Caco-2 (cell line): ENCODE results near the gene KCNK4. TPM values are rescaled to one million over a fixed set of nuclear protein-coding genes. Genes with fewer than 3 reads are reported as not detected.

ENCODE experiments used
- BruUV-seq: library from RNA; stranded (reverse); fragments of 400-500 nt; replicated peaks from 2 replicates; lab custom pipeline; 2021; lab: Mats Ljungman, UMichigan
- CTCF ChIA-PET: fragments of 300-600 bp; sonication (Branson Sonifier 250); formaldehyde crosslinking; loops from one replicate; lab custom pipeline; 2022; ENCODE audit warnings: antibody characterized with exemption; lab: Charles Lee
- POLR2A ChIA-PET: fragments of 300-600 bp; sonication (Branson Sonifier 250); formaldehyde crosslinking; loops from one replicate; lab custom pipeline; 2022; ENCODE audit warnings: antibody characterized with exemption; lab: Charles Lee
- DNase-seq, 2 experiments: peaks; one replicate each; pipeline versions ENCODE4 v3.0.0 to v3.0.0-alpha.2; 2020 to 2022
- H3K27me3 ChIP-seq: replicated peaks from 2 replicates; pipeline ENCODE4 v1.6.0; 2011; ENCODE audit warnings: low read length; ENCODE audit not compliant: control insufficient read depth, insufficient read depth
- H3K36me3 ChIP-seq: 2 replicates; pipeline ENCODE4 v1.5.1; 2011; ENCODE audit warnings: low read length; ENCODE audit not compliant: control insufficient read depth, insufficient read depth
- H3K4me1 ChIP-seq: fragments of 250-450 bp; sonication (Bioruptor Pico); 2 replicates; pipeline ENCODE4 v1.5.1; 2020; ENCODE audit warnings: mild to moderate bottlenecking
- H3K4me3 ChIP-seq: 2 replicates; pipeline ENCODE4 v1.5.1; 2011; ENCODE audit warnings: low read depth, mild to moderate bottlenecking, control low read depth, low read length
- H3K9me3 ChIP-seq: fragments of 250-450 bp; sonication (Bioruptor Pico); 2 replicates; pipeline ENCODE4 v1.5.1; 2020; ENCODE audit warnings: mild to moderate bottlenecking, moderate library complexity
- H3K27ac Mint-ChIP-seq: one replicate; pipeline ENCODE4 v1.8.0; 2022; ENCODE audit warnings: mixed read lengths; ENCODE audit not compliant: unreplicated experiment
- H3K27me3 Mint-ChIP-seq: one replicate; pipeline ENCODE4 v1.8.0; 2022; ENCODE audit warnings: mixed read lengths; ENCODE audit not compliant: insufficient read depth, unreplicated experiment
- H3K36me3 Mint-ChIP-seq: one replicate; pipeline ENCODE4 v1.8.0; 2022; ENCODE audit warnings: mild to moderate bottlenecking, mixed read lengths; ENCODE audit not compliant: insufficient read depth, unreplicated experiment
- H3K4me1 Mint-ChIP-seq: one replicate; pipeline ENCODE4 v1.8.0; 2022; ENCODE audit warnings: low read depth, mixed read lengths; ENCODE audit not compliant: unreplicated experiment
- H3K4me3 Mint-ChIP-seq: one replicate; pipeline ENCODE4 v1.8.0; 2022; ENCODE audit warnings: mild to moderate bottlenecking, moderate library complexity, mixed read lengths; ENCODE audit not compliant: unreplicated experiment
- H3K9me3 Mint-ChIP-seq: one replicate; pipeline ENCODE4 v1.8.0; 2022; ENCODE audit warnings: mixed read lengths; ENCODE audit not compliant: unreplicated experiment
- CTCF ChIP-seq, 2 experiments: fragments of 200-600 bp in 1 of 2; IDR thresholded peaks; 1 replicate in 1 of 2; 2 replicates in 1 of 2; pipeline versions ENCODE4 v1.5.1 to v1.8.0; 2011 to 2022; ENCODE audit warnings: antibody characterized with exemption in 1 of 2, control low read depth in 1 of 2, inconsistent platforms in 1 of 2, low read depth in 1 of 2, low read length in 1 of 2, mild to moderate bottlenecking in 1 of 2, moderate library complexity in 1 of 2; ENCODE audit not compliant: insufficient read depth in 1 of 2, severe bottlenecking in 1 of 2, unreplicated experiment in 1 of 2
- intact Hi-C: fragments of 100-400 bp; cut with micrococcal nuclease; formaldehyde crosslinking; loops from one replicate; pipeline ENCODE4 v1.10.0; 2022; ENCODE audit not compliant: unreplicated experiment
- total RNA-seq: library from RNA; stranded (reverse); gene quantifications from 2 replicates; pipeline ENCODE4 v1.2.3, GENCODE V29; 2022

The KCNK4 gene
- total RNA-seq, 1 experiment from 2014 or later: not detected

GRCh38 chr11:64268025-64268892 is 22.8 kb upstream of the KCNK4 start:
- TF ChIP-seq CTCF (IDR thresholded peaks at IDR 0.05; ENCODE audit: insufficient read depth in 1 of 2, low read depth in 1 of 2, low read length in 1 of 2, severe bottlenecking in 1 of 2, unreplicated experiment in 1 of 2): peak in 1 of 2 experiments; percentile 2
- ChIA-PET POLR2A (interaction anchor here (0.5 to 3.5 kb wide), 4 partner anchors 22 to 49 kb away, joined by 3 to 22 read pairs (median 9); partner anchors contain the start of genes FKBP2, PPP1R14B, PRDX5 and TRMT112), CTCF (interaction anchor here (0.7 to 2.7 kb wide), 5 partner anchors 16 to 78 kb away, joined by 4 to 17 read pairs (median 12); partner anchors contain the start of genes CATSPERZ and PLCB3)
- Mint-ChIP-seq H3K36me3 (peaks cover 80% of the 10 kb centered on the region), H3K4me1 (peaks cover 17% of the 10 kb centered on the region), H3K27me3 (no peaks in the 10 kb centered on the region), H3K4me3 (peak overlapping the region; percentile 89), H3K9me3 (no peaks in the 10 kb centered on the region), H3K27ac (peak overlapping the region; percentile 95)
- Histone ChIP-seq H3K36me3 (peaks cover 4% of the 10 kb centered on the region), H3K4me3 (peak overlapping the region; percentile 85), H3K9me3 (no peaks in the 10 kb centered on the region), H3K27me3 (no peaks in the 10 kb centered on the region), H3K4me1 (peaks cover 21% of the 10 kb centered on the region)
- peak; percentile 73 to 85 for DNase-seq
- no TSS peak for BruUV-seq
- intact Hi-C loops: no loop called here

GRCh38 chr11:64268893-64269539 is 22.1 kb upstream of the KCNK4 start:
- Mint-ChIP-seq H3K9me3 (no peaks in the 10 kb centered on the region), H3K4me1 (peaks cover 17% of the 10 kb centered on the region), H3K27ac (peak overlapping the region; percentile 95), H3K36me3 (peaks cover 75% of the 10 kb centered on the region), H3K27me3 (no peaks in the 10 kb centered on the region), H3K4me3 (peak overlapping the region; percentile 89)
- intact Hi-C loops: no loop called here
- peaks cover 4% of the 10 kb centered on the region for H3K36me3 ChIP-seq
- H3K4me1 ChIP-seq: peaks cover 21% of the 10 kb centered on the region
- DNase-seq: peak; percentile 62 to 67
- H3K27me3 ChIP-seq: no peaks in the 10 kb centered on the region
- BruUV-seq: TSS peak; percentile 55
- POLR2A ChIA-PET: interaction anchor here (1.3 to 3.5 kb wide), 6 partner anchors 16 to 84 kb away, joined by 4 to 22 read pairs (median 9); partner anchors contain the start of genes BAD, ESRRA, FKBP2 and PPP1R14B
- CTCF ChIA-PET: interaction anchor here (2.0 to 3.8 kb wide), 5 partner anchors 15 to 86 kb away, joined by 12 to 29 read pairs (median 15); partner anchors contain the start of genes BAD, CATSPERZ, GPR137 and PLCB3
- H3K9me3 ChIP-seq: no peaks in the 10 kb centered on the region
- H3K4me3 ChIP-seq: peak overlapping the region; percentile 85
- no peak for TF ChIP-seq CTCF (IDR thresholded peaks at IDR 0.05; ENCODE audit: insufficient read depth in 1 of 2, low read depth in 1 of 2, low read length in 1 of 2, severe bottlenecking in 1 of 2, unreplicated experiment in 1 of 2)
